Vagina (tissue), 2 donors: ENCODE data around the gene CBFA2T3.

Source experiments
- POLR2AphosphoS5 ChIP-seq, 2 donors: sonication (generic); formaldehyde crosslinking; IDR thresholded peaks; one replicate each; pipeline ENCODE4 v1.9.0; 2017; ENCODE audit warnings: antibody characterized with exemption in 2 of 2, mild to moderate bottlenecking in 2 of 2, low read depth in 1 of 2; ENCODE audit not compliant: insufficient read depth in 1 of 2
- TF ChIP-seq, protein P1 (sequence below), 3 experiments: fragments of 450-650 bp in 2 of 3; fragments of 200-600 bp in 1 of 3; sonication (generic) in 1 of 3; IDR thresholded peaks; one replicate each; pipeline ENCODE4 v1.5.1; 2017 to 2019; ENCODE audit warnings: antibody characterized with exemption in 3 of 3, mild to moderate bottlenecking in 2 of 3, moderate library complexity in 2 of 3

DNA sequence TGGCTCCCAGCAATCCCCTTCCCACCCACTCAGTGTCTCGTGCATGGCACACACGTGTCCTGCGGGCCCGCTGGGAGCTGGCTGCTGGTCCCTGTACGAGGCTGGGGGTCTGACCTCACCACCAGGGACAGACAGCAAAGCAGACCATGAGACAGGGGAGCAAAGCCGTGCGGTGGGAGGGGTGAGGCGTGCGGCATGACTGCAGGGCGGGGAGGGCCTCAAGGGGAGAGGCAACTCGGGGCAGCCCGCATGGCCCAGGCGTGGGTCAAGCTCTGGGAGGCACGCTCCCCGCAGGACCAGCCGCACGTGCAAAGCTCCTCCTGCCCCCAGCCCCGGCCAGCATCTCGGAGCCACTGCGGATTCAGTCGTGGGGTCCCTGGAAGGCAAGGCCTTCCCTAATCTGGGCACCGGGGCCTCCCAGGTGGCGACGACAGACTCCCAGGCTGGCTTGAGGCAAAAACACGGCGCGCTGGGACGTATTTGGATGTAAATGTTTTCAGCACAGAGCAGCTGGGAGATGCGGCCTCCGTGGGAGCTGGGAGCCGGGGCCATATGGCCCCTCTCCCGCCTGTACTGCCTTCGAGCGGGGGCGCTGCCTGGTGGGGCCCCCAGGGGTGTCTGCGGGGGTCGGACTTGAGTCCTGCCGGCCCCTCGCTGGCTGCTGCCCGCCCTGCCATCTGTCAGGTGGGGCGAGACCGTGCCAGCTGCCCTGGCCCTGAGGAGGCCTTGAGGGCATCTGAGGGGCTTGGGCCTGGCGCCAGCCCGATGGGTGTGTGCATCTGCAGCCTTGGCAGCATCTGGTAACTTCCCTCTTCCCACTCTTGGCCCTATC lies 12.2 kb upstream of the CBFA2T3 start:
- TF ChIP-seq, protein P1, sequence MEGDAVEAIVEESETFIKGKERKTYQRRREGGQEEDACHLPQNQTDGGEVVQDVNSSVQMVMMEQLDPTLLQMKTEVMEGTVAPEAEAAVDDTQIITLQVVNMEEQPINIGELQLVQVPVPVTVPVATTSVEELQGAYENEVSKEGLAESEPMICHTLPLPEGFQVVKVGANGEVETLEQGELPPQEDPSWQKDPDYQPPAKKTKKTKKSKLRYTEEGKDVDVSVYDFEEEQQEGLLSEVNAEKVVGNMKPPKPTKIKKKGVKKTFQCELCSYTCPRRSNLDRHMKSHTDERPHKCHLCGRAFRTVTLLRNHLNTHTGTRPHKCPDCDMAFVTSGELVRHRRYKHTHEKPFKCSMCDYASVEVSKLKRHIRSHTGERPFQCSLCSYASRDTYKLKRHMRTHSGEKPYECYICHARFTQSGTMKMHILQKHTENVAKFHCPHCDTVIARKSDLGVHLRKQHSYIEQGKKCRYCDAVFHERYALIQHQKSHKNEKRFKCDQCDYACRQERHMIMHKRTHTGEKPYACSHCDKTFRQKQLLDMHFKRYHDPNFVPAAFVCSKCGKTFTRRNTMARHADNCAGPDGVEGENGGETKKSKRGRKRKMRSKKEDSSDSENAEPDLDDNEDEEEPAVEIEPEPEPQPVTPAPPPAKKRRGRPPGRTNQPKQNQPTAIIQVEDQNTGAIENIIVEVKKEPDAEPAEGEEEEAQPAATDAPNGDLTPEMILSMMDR (IDR thresholded peaks at IDR 0.05): no peak
- TF ChIP-seq POLR2AphosphoS5 (IDR thresholded peaks at IDR 0.05; ENCODE audit: insufficient read depth in 1 of 2, low read depth in 1 of 2): no peak
